HG02588 (cell line): ENCODE results near the gene MAP1A.
"Not testable (repeated sequence)": the region's sequence is repeated elsewhere in the genome, so short reads cannot be mapped to it uniquely, and the experiment has no call there.

Experiments
- ATAC-seq: cut with Tn5 transposase; IDR thresholded peaks from one replicate; pipeline ENCODE4 v1.9.1; 2021; ENCODE audit warnings: mild to moderate bottlenecking, moderate library complexity; ENCODE audit not compliant: unreplicated experiment

MAP1A gene

GRCh38 chr15:43528542-43529007 lies 11.2 kb downstream of the MAP1A start:
- no peak for ATAC-seq

GRCh38 chr15:43529141-43529540 lies 11.7 kb downstream of the MAP1A start:
- ATAC-seq, result no peak

GRCh38 chr15:43529587-43530345 lies 12.4 kb downstream of the MAP1A start:
- no peak for ATAC-seq

DNA sequence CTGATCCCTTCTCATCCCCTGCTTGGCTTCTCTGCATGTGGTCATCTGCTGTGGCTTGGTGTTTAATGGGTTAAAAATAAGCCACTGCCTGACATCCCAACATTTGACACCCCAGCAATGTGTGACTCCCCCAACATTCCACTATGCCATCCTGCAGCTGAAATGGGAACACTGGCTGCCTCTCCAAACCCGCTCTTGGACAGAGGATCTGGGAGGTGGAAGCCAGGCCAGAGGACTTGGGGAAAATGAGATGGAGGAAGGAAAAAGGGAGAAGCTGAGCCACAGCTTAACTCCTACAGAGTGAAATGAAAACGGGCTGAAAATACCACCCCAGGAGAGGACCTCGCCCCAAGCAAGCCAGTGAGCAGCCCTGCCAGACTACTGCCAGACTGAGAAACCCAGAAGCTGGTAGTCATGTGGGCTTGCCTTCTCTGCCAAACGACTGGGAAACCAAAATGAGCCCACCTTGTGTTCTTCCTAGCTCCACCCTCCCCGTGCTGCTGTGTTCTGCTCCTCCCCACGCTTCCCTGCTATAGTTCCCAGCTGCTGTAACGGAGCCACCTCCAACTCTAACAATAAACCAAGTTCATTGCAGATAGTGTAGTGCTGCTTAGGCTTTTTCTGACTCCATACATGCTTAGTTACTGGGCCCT lies 13.7 kb downstream of the MAP1A start:
- ATAC-seq, result no peak

DNA sequence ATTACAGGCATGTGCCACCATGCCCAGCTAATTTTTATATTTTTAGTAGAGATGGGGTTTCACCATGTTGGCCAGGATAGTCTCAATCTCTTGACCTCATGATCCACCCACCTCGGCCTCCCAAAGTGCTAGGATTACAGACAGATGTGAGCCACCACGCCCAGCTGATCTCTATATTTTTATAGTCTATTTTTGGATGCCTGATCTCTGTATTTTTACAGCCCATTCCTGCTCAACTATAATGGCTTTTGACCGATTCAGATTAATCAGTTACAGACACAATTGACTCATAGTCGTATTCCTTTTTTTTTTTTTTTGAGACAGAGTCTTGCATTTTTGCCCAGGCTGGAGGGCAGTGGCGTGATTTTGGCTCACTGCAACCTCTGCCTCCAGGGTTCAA lies 15.4 kb downstream of the MAP1A start:
- ATAC-seq, result not testable (repeated sequence)

DNA sequence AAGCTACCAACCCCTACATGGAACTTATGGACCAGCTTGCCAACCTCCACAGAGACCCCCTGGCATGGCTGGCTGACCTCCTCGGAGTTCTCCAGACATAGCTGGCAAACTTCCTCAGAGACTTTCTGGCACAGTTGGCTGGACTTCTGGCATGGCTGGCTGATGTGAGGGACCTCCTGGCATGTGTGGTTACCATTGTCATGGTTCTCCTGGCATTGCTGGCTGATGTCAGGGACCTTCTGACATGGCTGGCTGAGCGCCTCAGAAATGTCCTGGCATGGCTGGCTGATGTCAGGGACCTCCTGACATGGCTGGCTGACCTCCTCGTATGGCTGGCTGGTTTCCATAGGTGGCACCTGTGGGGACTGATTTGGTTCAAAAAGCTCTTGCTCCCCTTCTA lies 17.5 kb downstream of the MAP1A start:
- no peak for ATAC-seq

- no peak for ATAC-seq
These were observed 20.7 kb downstream of the MAP1A start for GRCh38 chr15:43538091-43538490.

DNA sequence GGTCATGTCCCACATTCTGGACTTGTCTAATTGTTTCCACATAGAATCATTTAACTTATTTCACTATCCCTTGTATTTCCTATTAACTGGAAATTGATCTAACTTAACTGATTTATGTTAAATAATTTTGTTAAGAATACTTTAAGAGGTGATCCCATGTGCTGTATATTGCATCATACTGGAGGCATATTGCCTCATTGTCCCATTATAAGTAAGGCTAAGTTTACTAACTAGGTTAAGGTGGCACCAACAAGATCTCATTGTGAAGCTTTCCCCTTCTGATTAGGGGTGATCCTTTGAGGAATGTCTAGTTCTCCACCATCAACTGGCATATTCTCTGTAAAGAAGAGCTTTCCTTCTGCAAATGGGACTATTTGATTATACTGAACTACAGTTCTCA lies 24.4 kb downstream of the MAP1A start:
- no peak for ATAC-seq

GRCh38 chr15:43544266-43544665 lies 26.9 kb downstream of the MAP1A start:
- ATAC-seq, result no peak

- ATAC-seq, result no peak
These were observed 28.0 kb downstream of the MAP1A start for GRCh38 chr15:43545426-43545825.

DNA sequence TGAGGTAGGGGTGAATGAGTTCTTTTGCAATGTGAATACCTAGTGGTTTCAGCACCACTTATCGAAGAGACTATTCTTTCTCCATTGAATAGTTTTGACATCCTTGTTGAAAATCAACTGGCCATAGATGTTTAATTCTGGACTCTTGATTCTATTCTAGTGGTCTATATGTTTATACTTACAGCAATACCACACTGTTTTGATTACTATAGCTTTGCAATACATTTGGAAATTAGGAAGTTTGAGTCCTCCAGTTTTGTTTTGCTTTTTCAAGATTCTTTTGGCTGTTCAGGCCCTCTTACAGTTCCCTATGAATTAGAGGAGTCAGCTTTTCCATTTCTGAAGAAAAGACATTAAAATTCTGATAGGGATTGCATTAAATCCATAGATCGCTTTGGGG lies 30.1 kb downstream of the MAP1A start:
- ATAC-seq, result no peak

- ATAC-seq, result no peak
These were observed 33.3 kb downstream of the MAP1A start for GRCh38 chr15:43550527-43551363.

- ATAC-seq, result no peak
These were observed 34.8 kb downstream of the MAP1A start for GRCh38 chr15:43552256-43552655.

GRCh38 chr15:43552986-43553385 lies 35.6 kb downstream of the MAP1A start:
- no peak for ATAC-seq

- not testable (repeated sequence) for ATAC-seq
These were observed 45.3 kb downstream of the MAP1A start for GRCh38 chr15:43562753-43563152.

GRCh38 chr15:43563793-43564192 lies 46.4 kb downstream of the MAP1A start:
- ATAC-seq, result not testable (repeated sequence)

GRCh38 chr15:43566615-43567014 lies 49.2 kb downstream of the MAP1A start:
- ATAC-seq, result not testable (repeated sequence)

DNA sequence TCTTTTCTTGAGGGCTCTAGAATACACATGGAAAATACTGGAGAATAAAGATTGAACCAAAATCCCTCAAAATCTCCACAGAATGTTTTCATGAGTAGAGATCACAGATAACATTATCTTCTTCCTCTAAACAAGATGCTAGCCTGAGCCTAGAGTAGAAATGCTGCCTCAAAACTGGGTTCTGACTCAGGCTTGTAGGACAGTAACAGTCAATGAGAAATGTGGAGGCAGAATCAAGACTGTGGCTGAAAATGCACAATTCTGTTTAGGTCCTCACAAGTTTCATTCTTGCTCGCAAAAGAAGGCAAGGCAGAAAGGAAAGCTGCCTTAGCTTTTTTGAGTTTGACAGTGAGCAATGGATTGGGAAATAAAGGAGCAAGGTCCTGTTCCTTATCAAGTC lies 57.2 kb downstream of the MAP1A start:
- not testable (repeated sequence) for ATAC-seq
